Caco-2 (cell line): Measurements from ENCODE around the gene ZNF778. TPM values are rescaled to one million over a fixed set of nuclear protein-coding genes. Genes with fewer than 3 reads are reported as not detected.

ENCODE experiments used
- BruUV-seq: library from RNA; stranded (reverse); fragments of 400-500 nt; replicated peaks from 2 replicates; lab custom pipeline; 2021; lab: Mats Ljungman, UMichigan
- CTCF ChIA-PET: fragments of 300-600 bp; sonication (Branson Sonifier 250); formaldehyde crosslinking; loops from one replicate; lab custom pipeline; 2022; ENCODE audit warnings: antibody characterized with exemption; lab: Charles Lee
- POLR2A ChIA-PET: fragments of 300-600 bp; sonication (Branson Sonifier 250); formaldehyde crosslinking; loops from one replicate; lab custom pipeline; 2022; ENCODE audit warnings: antibody characterized with exemption; lab: Charles Lee
- DNase-seq, 2 experiments: peaks; one replicate each; pipeline versions ENCODE4 v3.0.0 to v3.0.0-alpha.2; 2020 to 2022
- H3K27me3 ChIP-seq: replicated peaks from 2 replicates; pipeline ENCODE4 v1.6.0; 2011; ENCODE audit warnings: low read length; ENCODE audit not compliant: control insufficient read depth, insufficient read depth
- H3K36me3 ChIP-seq: 2 replicates; pipeline ENCODE4 v1.5.1; 2011; ENCODE audit warnings: low read length; ENCODE audit not compliant: control insufficient read depth, insufficient read depth
- H3K4me1 ChIP-seq: fragments of 250-450 bp; sonication (Bioruptor Pico); 2 replicates; pipeline ENCODE4 v1.5.1; 2020; ENCODE audit warnings: mild to moderate bottlenecking
- H3K4me3 ChIP-seq: 2 replicates; pipeline ENCODE4 v1.5.1; 2011; ENCODE audit warnings: low read depth, mild to moderate bottlenecking, control low read depth, low read length
- H3K9me3 ChIP-seq: fragments of 250-450 bp; sonication (Bioruptor Pico); 2 replicates; pipeline ENCODE4 v1.5.1; 2020; ENCODE audit warnings: mild to moderate bottlenecking, moderate library complexity
- H3K27ac Mint-ChIP-seq: one replicate; pipeline ENCODE4 v1.8.0; 2022; ENCODE audit warnings: mixed read lengths; ENCODE audit not compliant: unreplicated experiment
- H3K27me3 Mint-ChIP-seq: one replicate; pipeline ENCODE4 v1.8.0; 2022; ENCODE audit warnings: mixed read lengths; ENCODE audit not compliant: insufficient read depth, unreplicated experiment
- H3K36me3 Mint-ChIP-seq: one replicate; pipeline ENCODE4 v1.8.0; 2022; ENCODE audit warnings: mild to moderate bottlenecking, mixed read lengths; ENCODE audit not compliant: insufficient read depth, unreplicated experiment
- H3K4me1 Mint-ChIP-seq: one replicate; pipeline ENCODE4 v1.8.0; 2022; ENCODE audit warnings: low read depth, mixed read lengths; ENCODE audit not compliant: unreplicated experiment
- H3K4me3 Mint-ChIP-seq: one replicate; pipeline ENCODE4 v1.8.0; 2022; ENCODE audit warnings: mild to moderate bottlenecking, moderate library complexity, mixed read lengths; ENCODE audit not compliant: unreplicated experiment
- H3K9me3 Mint-ChIP-seq: one replicate; pipeline ENCODE4 v1.8.0; 2022; ENCODE audit warnings: mixed read lengths; ENCODE audit not compliant: unreplicated experiment
- intact Hi-C: fragments of 100-400 bp; cut with micrococcal nuclease; formaldehyde crosslinking; loops from one replicate; pipeline ENCODE4 v1.10.0; 2022; ENCODE audit not compliant: unreplicated experiment
- total RNA-seq: library from RNA; stranded (reverse); gene quantifications from 2 replicates; pipeline ENCODE4 v1.2.3, GENCODE V29; 2022
- TF ChIP-seq, protein P1 (sequence below), 2 experiments: fragments of 200-600 bp in 1 of 2; IDR thresholded peaks; 1 replicate in 1 of 2; 2 replicates in 1 of 2; pipeline versions ENCODE4 v1.5.1 to v1.8.0; 2011 to 2022; ENCODE audit warnings: antibody characterized with exemption in 1 of 2, control low read depth in 1 of 2, inconsistent platforms in 1 of 2, low read depth in 1 of 2, low read length in 1 of 2, mild to moderate bottlenecking in 1 of 2, moderate library complexity in 1 of 2; ENCODE audit not compliant: insufficient read depth in 1 of 2, severe bottlenecking in 1 of 2, unreplicated experiment in 1 of 2

The ZNF778 gene
- total RNA-seq, 1 experiment from 2014 or later: 18.1 TPM

DNA sequence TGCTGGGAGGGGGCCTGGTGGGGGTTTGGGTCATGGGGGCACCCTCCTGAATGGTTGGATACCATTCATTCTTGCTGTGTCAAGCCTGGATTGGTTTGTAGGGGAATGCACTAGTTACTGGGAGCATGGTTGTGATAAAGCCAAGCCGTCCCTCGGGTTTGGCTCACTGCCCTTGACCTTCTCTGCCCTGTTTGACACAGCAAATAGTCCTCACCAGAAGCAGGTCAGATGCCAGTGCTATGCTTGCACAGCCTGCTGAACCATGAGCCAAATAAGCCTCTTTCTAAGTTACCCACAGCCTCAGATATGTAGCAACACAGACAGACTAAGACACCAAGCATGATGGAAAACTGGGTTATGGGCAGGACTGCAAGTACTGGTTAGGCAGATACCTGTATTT is 14.6 kb downstream of the ZNF778 start:
- Mint-ChIP-seq H3K27ac (no peak overlapping the region), H3K27me3 (no peaks in the 10 kb centered on the region), H3K36me3 (peaks cover 65% of the 10 kb centered on the region), H3K4me1 (no peaks in the 10 kb centered on the region), H3K9me3 (peaks cover 38% of the 10 kb centered on the region), H3K4me3 (no peak overlapping the region)
- H3K4me1 ChIP-seq: no peaks in the 10 kb centered on the region
- no peaks in the 10 kb centered on the region for H3K27me3 ChIP-seq
- intact Hi-C loops: no loop called here
- H3K9me3 ChIP-seq: peaks cover 7% of the 10 kb centered on the region; the same call in 1 of the 2 replicates
- ChIA-PET CTCF (no interaction called here), POLR2A (no interaction called here)
- peaks cover 10% of the 10 kb centered on the region for H3K36me3 ChIP-seq
- no TSS peak for BruUV-seq
- H3K4me3 ChIP-seq: no peak overlapping the region
- DNase-seq: no peak
- TF ChIP-seq, protein P1, sequence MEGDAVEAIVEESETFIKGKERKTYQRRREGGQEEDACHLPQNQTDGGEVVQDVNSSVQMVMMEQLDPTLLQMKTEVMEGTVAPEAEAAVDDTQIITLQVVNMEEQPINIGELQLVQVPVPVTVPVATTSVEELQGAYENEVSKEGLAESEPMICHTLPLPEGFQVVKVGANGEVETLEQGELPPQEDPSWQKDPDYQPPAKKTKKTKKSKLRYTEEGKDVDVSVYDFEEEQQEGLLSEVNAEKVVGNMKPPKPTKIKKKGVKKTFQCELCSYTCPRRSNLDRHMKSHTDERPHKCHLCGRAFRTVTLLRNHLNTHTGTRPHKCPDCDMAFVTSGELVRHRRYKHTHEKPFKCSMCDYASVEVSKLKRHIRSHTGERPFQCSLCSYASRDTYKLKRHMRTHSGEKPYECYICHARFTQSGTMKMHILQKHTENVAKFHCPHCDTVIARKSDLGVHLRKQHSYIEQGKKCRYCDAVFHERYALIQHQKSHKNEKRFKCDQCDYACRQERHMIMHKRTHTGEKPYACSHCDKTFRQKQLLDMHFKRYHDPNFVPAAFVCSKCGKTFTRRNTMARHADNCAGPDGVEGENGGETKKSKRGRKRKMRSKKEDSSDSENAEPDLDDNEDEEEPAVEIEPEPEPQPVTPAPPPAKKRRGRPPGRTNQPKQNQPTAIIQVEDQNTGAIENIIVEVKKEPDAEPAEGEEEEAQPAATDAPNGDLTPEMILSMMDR (IDR thresholded peaks at IDR 0.05; ENCODE audit: insufficient read depth in 1 of 2, low read depth in 1 of 2, low read length in 1 of 2, severe bottlenecking in 1 of 2, unreplicated experiment in 1 of 2): no peak

DNA sequence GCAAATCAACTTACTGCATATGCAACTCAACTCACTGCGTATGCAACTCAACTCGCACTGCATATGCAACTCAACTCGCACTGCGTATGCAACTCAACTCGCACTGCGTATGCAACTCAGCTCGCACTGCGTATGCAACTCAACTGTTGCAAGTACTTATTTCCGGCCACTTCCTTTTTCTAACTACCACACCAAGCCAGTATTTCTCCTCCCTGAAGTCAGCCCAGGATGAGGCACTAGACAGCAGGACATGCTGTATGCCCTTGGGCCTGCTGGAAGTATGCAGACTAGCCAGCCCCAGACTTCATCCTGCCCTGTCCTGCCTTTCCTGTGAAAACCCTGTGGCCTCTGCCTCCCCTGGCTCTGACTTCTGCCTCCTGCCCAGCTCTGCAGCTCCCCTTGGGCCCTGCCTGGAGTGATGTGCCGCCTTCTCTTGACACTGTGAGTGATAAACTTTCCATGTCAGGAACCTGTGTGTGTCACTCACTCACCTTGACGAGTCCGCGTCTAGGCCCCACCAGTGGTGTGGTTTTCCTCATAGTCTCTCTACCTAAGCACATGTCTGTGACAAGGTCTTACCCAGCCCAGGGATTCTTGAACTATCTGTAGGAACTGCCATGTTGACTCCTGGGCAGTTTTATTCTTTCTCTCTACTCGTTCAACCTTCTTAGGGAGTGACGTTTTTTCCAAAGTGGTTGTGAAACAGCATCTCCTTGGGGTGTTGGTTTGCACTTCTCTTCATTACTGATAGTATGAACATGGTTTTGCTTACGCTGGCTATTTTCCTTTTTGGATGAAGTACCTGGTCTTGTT is 16.4 kb downstream of the ZNF778 start:
- H3K27me3 ChIP-seq: no peaks in the 10 kb centered on the region
- Mint-ChIP-seq H3K27ac (no peak overlapping the region), H3K9me3 (peaks cover 22% of the 10 kb centered on the region), H3K36me3 (peaks cover 54% of the 10 kb centered on the region), H3K27me3 (no peaks in the 10 kb centered on the region), H3K4me1 (no peaks in the 10 kb centered on the region), H3K4me3 (no peak overlapping the region)
- H3K36me3 ChIP-seq: peaks cover 3% of the 10 kb centered on the region
- no peak overlapping the region for H3K4me3 ChIP-seq
- peaks cover 4% of the 10 kb centered on the region; the same call in 1 of the 2 replicates for H3K9me3 ChIP-seq
- BruUV-seq: no TSS peak
- intact Hi-C loops: no loop called here
- POLR2A ChIA-PET: no interaction called here
- CTCF ChIA-PET: no interaction called here
- H3K4me1 ChIP-seq: no peaks in the 10 kb centered on the region
- TF ChIP-seq, protein P1 (IDR thresholded peaks at IDR 0.05; ENCODE audit: insufficient read depth in 1 of 2, low read depth in 1 of 2, low read length in 1 of 2, severe bottlenecking in 1 of 2, unreplicated experiment in 1 of 2): no peak
- DNase-seq: no peak

DNA sequence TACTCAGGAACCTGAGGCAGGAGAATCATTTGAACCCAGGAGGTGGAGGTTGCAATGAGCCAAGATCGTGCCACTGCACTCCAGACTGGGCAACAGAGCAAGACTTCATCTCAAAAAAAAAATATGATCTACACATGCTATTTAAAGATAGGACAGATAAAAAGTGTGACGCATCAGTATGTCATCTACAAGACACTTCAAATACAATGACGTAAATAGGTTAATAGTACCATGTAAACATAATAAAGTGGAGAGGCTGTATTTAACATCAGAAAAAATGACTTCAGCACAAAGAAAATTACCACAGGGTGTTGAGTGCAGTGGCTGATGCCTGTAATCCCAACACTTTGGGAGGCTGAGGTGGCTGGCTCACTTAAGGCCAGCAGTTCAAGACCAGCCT is 20.2 kb downstream of the ZNF778 start:
- no peak overlapping the region for H3K4me3 Mint-ChIP-seq

More for the DNA sequence above, 20.2 kb downstream of the ZNF778 start:
- Mint-ChIP-seq H3K36me3 (peaks cover 44% of the 10 kb centered on the region), H3K9me3 (peaks cover 12% of the 10 kb centered on the region), H3K27ac (no peak overlapping the region), H3K4me1 (no peaks in the 10 kb centered on the region), H3K27me3 (no peaks in the 10 kb centered on the region)
- POLR2A ChIA-PET: no interaction called here
- Histone ChIP-seq H3K36me3 (0 out of 2 replicates have a peak, but pooled peaks cover 2% of the 10 kb centered on the region), H3K4me1 (no peaks in the 10 kb centered on the region), H3K9me3 (peaks cover 6% of the 10 kb centered on the region; the same call in 1 of the 2 replicates), H3K4me3 (no peak overlapping the region), H3K27me3 (no peaks in the 10 kb centered on the region)
- DNase-seq: no peak
- CTCF ChIA-PET: no interaction called here
- intact Hi-C loops: no loop called here
- TF ChIP-seq, protein P1 (IDR thresholded peaks at IDR 0.05; ENCODE audit: insufficient read depth in 1 of 2, low read depth in 1 of 2, low read length in 1 of 2, severe bottlenecking in 1 of 2, unreplicated experiment in 1 of 2): no peak
- no TSS peak for BruUV-seq
